Measurements from ENCODE around the gene CCDC28B. TPM values are rescaled to one million over a fixed set of nuclear protein-coding genes. Genes with fewer than 3 reads are reported as not detected.
"Not testable (repeated sequence)": the region's sequence is repeated elsewhere in the genome, so short reads cannot be mapped to it uniquely, and the experiment has no call there.

CCDC28B gene
- 10 to 100 TPM in 1 of 2 donors, 1 to 10 TPM in 1; 7.0 to 14.3 TPM for total RNA-seq

DNA sequence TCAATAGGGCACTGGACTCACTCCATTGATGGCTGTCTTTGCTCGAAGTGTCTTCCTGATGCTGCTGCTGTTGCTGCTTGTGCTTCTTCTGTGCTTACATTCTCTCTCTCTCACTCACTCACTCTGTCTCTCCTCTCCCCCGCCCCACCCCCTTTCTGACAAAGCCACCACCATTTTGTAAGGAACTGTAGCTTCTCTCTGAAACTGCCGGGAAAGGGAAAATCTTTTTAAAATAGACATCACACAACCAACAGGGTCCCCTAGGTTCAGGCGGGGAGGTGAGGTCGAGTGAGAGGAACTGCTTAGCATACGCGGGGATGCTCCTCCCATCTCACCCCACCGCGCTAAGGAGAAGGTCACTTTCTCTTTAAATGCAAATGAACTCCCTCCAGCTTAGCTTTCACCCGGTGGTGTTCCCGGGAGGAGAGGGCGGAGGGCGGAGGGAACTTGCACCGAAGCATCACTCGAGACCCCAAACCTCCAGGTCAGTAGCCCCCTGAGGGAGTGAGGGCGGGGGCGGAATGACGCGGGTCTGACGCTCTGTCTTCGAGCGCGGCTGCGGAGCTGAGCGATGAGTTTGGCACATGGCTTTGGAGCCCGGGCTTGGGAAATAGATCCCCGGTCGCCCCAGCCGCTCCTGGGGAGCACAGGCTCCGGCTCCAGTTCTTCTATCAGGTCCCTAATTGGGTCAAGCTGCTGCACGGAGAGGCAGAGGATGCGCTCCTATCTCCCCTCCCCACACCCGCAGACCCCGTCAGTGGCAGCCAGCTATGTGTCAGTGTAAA lies at the start of gene CCDC28B:
CCDC28B (plus strand) TSS at position 370 of the 785 bp plus-strand sequence. CDS start 1,341 bp downstream, outside the sequence.
- Mint-ChIP-seq H3K9me3 (no peaks in the 10 kb centered on the region), H3K27me3 (no peaks in the 10 kb centered on the region), H3K4me1 (peaks cover 21% of the 10 kb centered on the region), H3K36me3 (ENCODE audit: low read depth) (peaks cover 30% of the 10 kb centered on the region), H3K27ac (peak within 1 kb of the TSS; percentile 88), H3K4me3 (peak within 1 kb of the TSS; percentile 81)
- peak; percentile 51 for ATAC-seq (replicated peaks)

- peaks cover 48% of the 10 kb centered on the region for H3K36me3 Mint-ChIP-seq (ENCODE audit: low read depth)
- peaks cover under 1% of the 10 kb centered on the region for H3K4me1 Mint-ChIP-seq
- H3K27me3 Mint-ChIP-seq: no peaks in the 10 kb centered on the region
- no peak for ATAC-seq (replicated peaks)
- H3K9me3 Mint-ChIP-seq: no peaks in the 10 kb centered on the region
- H3K4me3 Mint-ChIP-seq: no peak overlapping the region
- H3K27ac Mint-ChIP-seq: peak overlapping the region; percentile 28
These were observed 49.5 kb upstream of the CCDC28B start for GRCh38 chr1:32150847-32151246.

DNA sequence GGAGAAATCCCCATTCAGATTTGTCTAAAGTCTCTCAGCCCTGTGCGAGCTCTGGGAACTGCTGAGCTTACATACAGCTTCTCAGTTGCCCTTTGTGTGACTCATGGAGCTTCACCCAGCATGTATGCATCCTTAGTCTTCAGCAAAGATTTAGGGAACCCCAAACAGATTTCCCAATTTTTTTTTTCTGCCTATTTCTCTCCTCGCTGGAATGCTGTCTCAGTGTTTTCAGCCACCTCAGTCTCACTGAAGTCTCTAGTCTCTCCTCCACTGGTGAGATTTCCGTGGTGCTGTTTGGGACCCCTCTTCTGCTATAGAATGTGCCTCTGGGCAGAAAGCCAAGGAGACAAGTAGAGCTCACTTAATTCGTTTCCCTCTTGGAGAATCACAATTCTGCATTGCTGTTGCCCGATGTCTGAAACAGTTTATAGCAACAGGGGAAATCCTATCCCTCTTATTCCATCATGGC lies 49.0 kb upstream of the CCDC28B start:
- Mint-ChIP-seq H3K27ac (peak overlapping the region; percentile 28), H3K27me3 (no peaks in the 10 kb centered on the region), H3K4me1 (peaks cover 5% of the 10 kb centered on the region), H3K9me3 (no peaks in the 10 kb centered on the region), H3K36me3 (ENCODE audit: low read depth) (peaks cover 53% of the 10 kb centered on the region), H3K4me3 (no peak overlapping the region)
- no peak for ATAC-seq (replicated peaks)

- no peak overlapping the region for H3K4me3 Mint-ChIP-seq
- peak; percentile 43 for ATAC-seq (replicated peaks)
- H3K36me3 Mint-ChIP-seq (ENCODE audit: low read depth): peaks cover 98% of the 10 kb centered on the region
- peak overlapping the region; percentile 10 for H3K27ac Mint-ChIP-seq
- H3K4me1 Mint-ChIP-seq: peaks cover 5% of the 10 kb centered on the region
- H3K9me3 Mint-ChIP-seq: no peaks in the 10 kb centered on the region
- H3K27me3 Mint-ChIP-seq: no peaks in the 10 kb centered on the region
These were observed 41.2 kb upstream of the CCDC28B start for GRCh38 chr1:32159189-32159588.

DNA sequence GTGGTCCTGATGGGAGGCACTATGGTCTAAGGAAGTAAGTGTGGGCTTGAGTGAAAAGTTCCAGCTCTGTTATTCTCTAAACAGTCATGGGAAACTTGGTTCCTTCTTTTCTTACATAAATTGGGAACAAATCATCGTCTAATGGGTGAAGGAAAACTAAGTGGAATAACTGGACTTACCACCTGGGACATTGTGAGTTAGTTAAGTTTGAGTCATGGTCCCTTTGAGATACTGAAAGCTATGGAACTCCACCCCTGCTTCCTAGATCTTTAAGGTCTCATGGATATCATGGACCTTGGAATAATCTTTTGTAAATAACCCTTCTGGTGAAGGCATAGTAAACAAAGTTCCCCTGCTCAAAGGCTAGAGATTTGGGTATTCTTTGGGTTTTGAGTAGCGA lies 37.0 kb upstream of the CCDC28B start:
- Mint-ChIP-seq H3K27ac (no peak overlapping the region), H3K4me3 (no peak overlapping the region), H3K27me3 (no peaks in the 10 kb centered on the region), H3K9me3 (no peaks in the 10 kb centered on the region), H3K4me1 (no peaks in the 10 kb centered on the region), H3K36me3 (ENCODE audit: low read depth) (peaks cover 99% of the 10 kb centered on the region)
- ATAC-seq (replicated peaks): no peak

DNA sequence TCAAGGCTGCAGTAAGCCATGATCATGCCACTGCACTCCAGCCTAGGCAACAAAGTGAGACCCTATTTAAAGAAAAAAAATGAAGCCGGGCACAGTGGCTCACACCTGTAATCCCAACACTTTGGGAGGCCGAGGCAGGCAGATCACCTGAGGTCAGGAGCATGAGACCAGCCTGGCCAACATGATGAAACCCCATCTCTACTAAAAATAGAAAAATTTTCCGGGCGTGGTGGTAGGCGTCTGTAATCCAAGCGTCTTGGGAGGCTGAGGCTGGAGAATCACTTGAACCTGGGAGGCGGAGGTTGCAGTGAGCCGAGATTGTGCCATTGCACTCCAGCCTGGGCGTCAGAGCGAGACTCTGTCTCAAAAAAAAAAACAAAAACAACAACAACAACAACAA lies 34.8 kb upstream of the CCDC28B start:
- H3K4me3 Mint-ChIP-seq, H3K27me3 Mint-ChIP-seq: not testable (repeated sequence)

DNA sequence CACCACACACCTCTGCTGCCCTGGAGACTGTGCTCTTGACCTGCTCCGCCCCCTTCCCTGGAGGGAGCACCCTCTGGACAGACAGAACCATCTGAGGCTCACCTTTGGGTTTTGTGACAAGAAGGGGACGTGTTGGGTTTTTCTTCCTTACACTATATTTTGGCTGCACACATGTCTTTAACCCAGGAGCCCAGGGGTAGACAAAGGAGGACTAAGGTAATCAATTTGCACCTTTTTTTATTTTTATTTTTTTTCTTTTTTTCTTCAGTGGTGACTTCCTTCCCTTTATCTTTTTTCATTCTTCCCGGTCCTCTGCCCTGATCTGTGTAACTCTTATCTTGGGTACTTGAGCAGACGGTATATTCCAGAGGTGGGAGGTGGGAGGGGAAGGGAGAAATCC lies 29.4 kb upstream of the CCDC28B start:
- H3K4me3 Mint-ChIP-seq: no peak overlapping the region
- peaks cover 11% of the 10 kb centered on the region for H3K4me1 Mint-ChIP-seq
- no peaks in the 10 kb centered on the region for H3K9me3 Mint-ChIP-seq
- peaks cover 79% of the 10 kb centered on the region for H3K36me3 Mint-ChIP-seq (ENCODE audit: low read depth)
- no peaks in the 10 kb centered on the region for H3K27me3 Mint-ChIP-seq
- peak overlapping the region; percentile 46 for H3K27ac Mint-ChIP-seq
- no peak for ATAC-seq (replicated peaks)

More for the DNA sequence above, 34.8 kb upstream of the CCDC28B start:
- not testable (repeated sequence) for H3K27ac Mint-ChIP-seq; H3K9me3 Mint-ChIP-seq; ATAC-seq (replicated peaks); H3K4me1 Mint-ChIP-seq
- peaks cover 97% of the 10 kb centered on the region for H3K36me3 Mint-ChIP-seq (ENCODE audit: low read depth)

- H3K27ac Mint-ChIP-seq: peak overlapping the region; percentile 66
- no peaks in the 10 kb centered on the region for H3K9me3 Mint-ChIP-seq
- peaks cover 11% of the 10 kb centered on the region for H3K4me1 Mint-ChIP-seq
- H3K27me3 Mint-ChIP-seq: no peaks in the 10 kb centered on the region
- ATAC-seq (replicated peaks): no peak
- H3K4me3 Mint-ChIP-seq: no peak overlapping the region
- H3K36me3 Mint-ChIP-seq (ENCODE audit: low read depth): peaks cover 63% of the 10 kb centered on the region
These were observed 27.7 kb upstream of the CCDC28B start for GRCh38 chr1:32172621-32173245.

DNA sequence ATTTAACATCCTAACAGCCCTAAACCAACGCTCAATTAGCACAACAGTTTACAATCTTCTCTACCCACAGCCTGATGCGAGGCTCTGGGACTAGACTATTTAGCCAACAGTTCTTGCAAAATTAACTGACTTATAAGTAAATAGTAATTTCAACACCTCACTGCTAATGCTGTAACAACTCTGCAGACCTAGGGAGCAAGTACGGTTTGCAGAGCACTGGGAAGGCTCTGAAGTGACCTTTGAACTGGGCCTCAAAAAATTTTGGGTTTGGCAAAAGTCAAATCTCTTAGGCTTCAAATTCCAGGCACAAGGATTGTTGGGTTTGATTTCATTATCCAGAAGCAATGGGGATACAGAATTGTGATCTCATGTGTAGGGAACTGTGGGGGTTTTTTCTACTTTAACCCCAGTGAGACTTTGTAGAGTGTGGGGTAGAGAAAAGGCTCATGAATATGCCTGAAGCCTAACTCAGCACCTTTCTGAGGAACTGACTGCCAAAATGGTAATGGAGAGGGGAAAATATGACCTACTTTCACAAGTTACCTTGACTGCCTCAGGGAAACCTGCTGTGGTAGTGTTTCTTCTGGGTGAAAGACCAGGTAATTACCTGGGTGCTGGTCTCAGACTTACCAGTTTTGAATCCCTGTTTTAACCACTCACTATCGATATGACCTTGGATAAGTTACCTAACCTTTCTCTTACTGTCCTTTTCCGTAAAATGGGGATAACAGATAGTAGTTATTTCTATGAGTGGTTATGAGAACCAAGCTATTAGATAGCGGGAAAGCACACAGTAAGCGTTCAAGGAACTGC lies 21.8 kb upstream of the CCDC28B start:
- Mint-ChIP-seq H3K27ac (peak overlapping the region; percentile 97), H3K9me3 (no peaks in the 10 kb centered on the region), H3K36me3 (ENCODE audit: low read depth) (peaks cover 54% of the 10 kb centered on the region), H3K4me3 (peak overlapping the region; percentile 96), H3K4me1 (peaks cover 15% of the 10 kb centered on the region), H3K27me3 (no peaks in the 10 kb centered on the region)
- ATAC-seq (replicated peaks): peak; percentile 18

- H3K36me3 Mint-ChIP-seq (ENCODE audit: low read depth): peaks cover 58% of the 10 kb centered on the region
- no peak for ATAC-seq (replicated peaks)
- H3K27me3 Mint-ChIP-seq: no peaks in the 10 kb centered on the region
- peaks cover 17% of the 10 kb centered on the region for H3K4me1 Mint-ChIP-seq
- H3K27ac Mint-ChIP-seq: peak overlapping the region; percentile 97
- H3K9me3 Mint-ChIP-seq: no peaks in the 10 kb centered on the region
- peak overlapping the region; percentile 96 for H3K4me3 Mint-ChIP-seq
These were observed 21.3 kb upstream of the CCDC28B start for GRCh38 chr1:32179193-32179442.

GRCh38 chr1:32179443-32180185 lies 20.8 kb upstream of the CCDC28B start, which contains the start of gene TXLNA:
TXLNA (plus strand) TSS chr1:32179675; CDS start chr1:32180346, 671 bp downstream.
- H3K27ac Mint-ChIP-seq: peak within 1 kb of the TSS; percentile 97
- peaks cover 58% of the 10 kb centered on the region for H3K36me3 Mint-ChIP-seq (ENCODE audit: low read depth)
- peak within 1 kb of the TSS; percentile 96 for H3K4me3 Mint-ChIP-seq
- peaks cover 17% of the 10 kb centered on the region for H3K4me1 Mint-ChIP-seq
- H3K9me3 Mint-ChIP-seq: no peaks in the 10 kb centered on the region
- ATAC-seq (replicated peaks): peak; percentile 90
- H3K27me3 Mint-ChIP-seq: no peaks in the 10 kb centered on the region

- no peaks in the 10 kb centered on the region for H3K27me3 Mint-ChIP-seq
- peak; percentile 27 for ATAC-seq (replicated peaks)
These were observed 20.0 kb upstream of the CCDC28B start for GRCh38 chr1:32180186-32181060.

DNA sequence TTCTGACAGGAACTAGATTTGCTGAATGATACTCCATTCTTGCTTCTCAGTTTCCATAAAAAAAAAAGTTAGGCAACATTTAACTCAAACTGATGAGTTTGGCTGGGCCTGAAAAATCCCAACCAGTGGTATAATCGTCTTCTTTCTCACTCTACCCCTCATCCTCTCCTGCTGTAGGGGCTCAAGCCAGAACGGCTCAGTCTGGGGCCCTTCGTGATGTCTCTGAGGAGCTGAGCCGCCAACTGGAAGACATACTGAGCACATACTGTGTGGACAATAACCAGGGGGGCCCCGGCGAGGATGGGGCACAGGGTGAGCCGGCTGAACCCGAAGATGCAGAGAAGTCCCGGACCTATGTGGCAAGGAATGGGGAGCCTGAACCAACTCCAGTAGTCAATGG lies 19.3 kb upstream of the CCDC28B start:
- Mint-ChIP-seq H3K27ac (peak overlapping the region; percentile 97), H3K4me1 (peaks cover 25% of the 10 kb centered on the region), H3K4me3 (peak overlapping the region; percentile 96), H3K9me3 (no peaks in the 10 kb centered on the region), H3K27me3 (no peaks in the 10 kb centered on the region), H3K36me3 (ENCODE audit: low read depth) (peaks cover 72% of the 10 kb centered on the region)
- ATAC-seq (replicated peaks): no peak

More at GRCh38 chr1:32180186-32181060, 20.0 kb upstream of the CCDC28B start:
- peak overlapping the region; percentile 97 for H3K27ac Mint-ChIP-seq
- H3K36me3 Mint-ChIP-seq (ENCODE audit: low read depth): peaks cover 65% of the 10 kb centered on the region
- H3K4me3 Mint-ChIP-seq: peak overlapping the region; percentile 96
- no peaks in the 10 kb centered on the region for H3K9me3 Mint-ChIP-seq
- peaks cover 22% of the 10 kb centered on the region for H3K4me1 Mint-ChIP-seq

All from activated T-helper 17 cell treated with anti-CD3 and anti-CD28 coated beads, Interleukin-2, amount 50 U/mL, for 72 hours (primary cell).